Measurements from ENCODE around the gene USP20. TPM values are rescaled to one million over a fixed set of nuclear protein-coding genes. Genes with fewer than 3 reads are reported as not detected.
"Not testable (repeated sequence)": the region's sequence is repeated elsewhere in the genome, so short reads cannot be mapped to it uniquely, and the experiment has no call there.

Gene USP20
- total RNA-seq, 1 experiment from 2014 or later = 14.4 TPM

- TF ChIP-seq REST (IDR thresholded peaks at IDR 0.05; ENCODE audit: insufficient read depth in 1 of 2, low read depth in 2 of 2, low read length in 1 of 2) = no peak
- no peak for TF ChIP-seq CTCF (IDR thresholded peaks at IDR 0.05)
- intact Hi-C loops (cut with micrococcal nuclease; ENCODE audit: unreplicated experiment) = loop anchor here (10.0 kb wide), 1 partner anchor 145 kb away; no protein-coding TSS in a partner anchor
- Histone ChIP-seq H3K9me3 (ENCODE audit: control insufficient read depth, insufficient read depth, low read depth, low read length) (no peaks in the 10 kb centered on the region), H3K27ac (ENCODE audit: low read length) (no peak overlapping the region), H3K27me3 (ENCODE audit: control insufficient read depth, insufficient read depth, low read length) (no peaks in the 10 kb centered on the region), H3K4me1 (ENCODE audit: control insufficient read depth, insufficient read depth, low read length) (no peaks in the 10 kb centered on the region), H3K36me3 (ENCODE audit: control insufficient read depth, insufficient read depth, low read length) (no peaks in the 10 kb centered on the region), H3K4me3 (ENCODE audit: low read depth in 2 of 2, low read length in 2 of 2) (no peak overlapping the region)
- CTCF ChIA-PET = no interaction called here
- ATAC-seq (no peak), DNase-seq (ENCODE audit: low read depth, low spot score) (no peak)
- in situ Hi-C loops (cut with HindIII; ENCODE audit: low pct_unique_long_range_greater_than_20kb, low sequenced_read_pairs) = no loop called here
- BruUV-seq (replicated peaks) = no TSS peak
- POLR2A ChIA-PET = no interaction called here
Observed at GRCh38 chr9:129889122-129889940, 54.1 kb downstream of the USP20 start.

DNA sequence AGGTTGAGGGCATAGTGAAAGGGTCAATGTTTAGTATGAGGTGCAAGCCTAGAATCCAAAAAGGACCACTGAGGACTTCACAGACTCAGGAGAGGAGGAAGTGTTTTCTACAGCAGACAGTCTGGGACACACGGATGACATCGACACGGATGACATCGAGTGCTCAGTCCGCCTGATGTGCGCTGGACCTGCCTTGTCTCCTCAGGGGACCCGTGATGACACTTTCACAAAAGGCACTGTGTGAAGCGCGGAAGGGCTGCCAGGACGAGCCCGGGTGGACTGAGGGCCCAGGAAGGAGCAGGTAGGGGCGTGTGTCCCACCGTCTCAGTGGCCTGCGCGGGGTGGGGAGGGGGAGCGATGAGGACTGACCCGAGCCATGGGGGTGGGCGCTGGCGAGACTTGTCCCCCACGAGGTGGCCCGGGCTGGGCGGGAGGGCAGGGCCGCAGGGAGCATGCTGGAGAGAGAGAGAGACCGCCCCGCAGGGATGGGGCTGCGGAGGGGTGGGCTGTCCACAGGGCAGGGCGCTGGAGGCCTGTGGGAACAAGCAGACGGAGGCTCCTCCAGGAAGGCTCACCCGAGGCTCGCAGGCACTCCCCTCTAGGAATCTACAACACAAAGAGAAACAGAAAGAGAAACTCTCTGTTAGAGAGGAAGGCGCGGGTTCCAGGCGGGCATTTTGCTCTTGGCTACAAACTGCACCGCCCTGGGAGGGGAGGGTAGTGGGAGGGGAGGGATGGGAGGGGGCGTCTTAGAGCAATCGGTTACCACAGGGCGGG, 54.9 kb downstream of the USP20 start:
- TF ChIP-seq SIN3A (IDR thresholded peaks at IDR 0.05; ENCODE audit: borderline replicate concordance, insufficient read depth, low read depth, low read length) (no peak), CTCF (IDR thresholded peaks at IDR 0.05) (no peak)
- CTCF ChIA-PET = no interaction called here
- in situ Hi-C loops (cut with HindIII; ENCODE audit: low pct_unique_long_range_greater_than_20kb, low sequenced_read_pairs) = no loop called here
- no peaks in the 10 kb centered on the region for H3K9me3 ChIP-seq (ENCODE audit: control insufficient read depth, insufficient read depth, low read depth, low read length)
- ATAC-seq = no peak
- POLR2A ChIA-PET = no interaction called here
- H3K27ac ChIP-seq (ENCODE audit: low read length) = no peak overlapping the region
- H3K27me3 ChIP-seq (ENCODE audit: control insufficient read depth, insufficient read depth, low read length) = no peaks in the 10 kb centered on the region
- H3K4me1 ChIP-seq (ENCODE audit: control insufficient read depth, insufficient read depth, low read length) = no peaks in the 10 kb centered on the region
- H3K36me3 ChIP-seq (ENCODE audit: control insufficient read depth, insufficient read depth, low read length) = no peaks in the 10 kb centered on the region
- intact Hi-C loops (cut with micrococcal nuclease; ENCODE audit: unreplicated experiment) = loop anchor here (10.0 kb wide), 1 partner anchor 145 kb away; no protein-coding TSS in a partner anchor
- DNase-seq (ENCODE audit: low read depth, low spot score) = no peak
- H3K4me3 ChIP-seq (ENCODE audit: low read depth in 2 of 2, low read length in 2 of 2) = no peak overlapping the region
- no TSS peak for BruUV-seq (replicated peaks)

GRCh38 chr9:129890718-129891299, 55.6 kb downstream of the USP20 start:
- H3K9me3 ChIP-seq (ENCODE audit: control insufficient read depth, insufficient read depth, low read depth, low read length); H3K36me3 ChIP-seq (ENCODE audit: control insufficient read depth, insufficient read depth, low read length); POLR2A ChIA-PET; CTCF ChIA-PET; DNase-seq (ENCODE audit: low read depth, low spot score); BruUV-seq (replicated peaks); H3K27me3 ChIP-seq (ENCODE audit: control insufficient read depth, insufficient read depth, low read length); H3K4me1 ChIP-seq (ENCODE audit: control insufficient read depth, insufficient read depth, low read length); ATAC-seq; H3K4me3 ChIP-seq (ENCODE audit: low read depth in 2 of 2, low read length in 2 of 2); intact Hi-C loops (cut with micrococcal nuclease; ENCODE audit: unreplicated experiment); H3K27ac ChIP-seq (ENCODE audit: low read length); in situ Hi-C loops (cut with HindIII; ENCODE audit: low pct_unique_long_range_greater_than_20kb, low sequenced_read_pairs): not testable (repeated sequence)
